Measurements from ENCODE around the gene BTN1A1. TPM values are rescaled to one million over a fixed set of nuclear protein-coding genes. Genes with fewer than 3 reads are reported as not detected.

Gene BTN1A1
- total and polyA plus RNA-seq, 9 of the 15 experiments (the other 6 are each of a cell fraction or from before 2014, with no cell fraction given) = 0.01 to 0.15 (median 0.06) TPM; not detected in 4

GRCh38 chr6:26550250-26550993 lies 50.3 kb downstream of the BTN1A1 start (continued):
- 0 out of 2 replicates have a peak, but pooled peaks have one; percentile 14 for TF ChIP-seq ZHX1 (conservative IDR thresholded peaks at IDR 0.05; ENCODE audit: low read length)
- TF ChIP-seq HDAC8 (tag; IDR thresholded peaks at IDR 0.05) = peak; percentile 94
- TF ChIP-seq, protein P1, sequence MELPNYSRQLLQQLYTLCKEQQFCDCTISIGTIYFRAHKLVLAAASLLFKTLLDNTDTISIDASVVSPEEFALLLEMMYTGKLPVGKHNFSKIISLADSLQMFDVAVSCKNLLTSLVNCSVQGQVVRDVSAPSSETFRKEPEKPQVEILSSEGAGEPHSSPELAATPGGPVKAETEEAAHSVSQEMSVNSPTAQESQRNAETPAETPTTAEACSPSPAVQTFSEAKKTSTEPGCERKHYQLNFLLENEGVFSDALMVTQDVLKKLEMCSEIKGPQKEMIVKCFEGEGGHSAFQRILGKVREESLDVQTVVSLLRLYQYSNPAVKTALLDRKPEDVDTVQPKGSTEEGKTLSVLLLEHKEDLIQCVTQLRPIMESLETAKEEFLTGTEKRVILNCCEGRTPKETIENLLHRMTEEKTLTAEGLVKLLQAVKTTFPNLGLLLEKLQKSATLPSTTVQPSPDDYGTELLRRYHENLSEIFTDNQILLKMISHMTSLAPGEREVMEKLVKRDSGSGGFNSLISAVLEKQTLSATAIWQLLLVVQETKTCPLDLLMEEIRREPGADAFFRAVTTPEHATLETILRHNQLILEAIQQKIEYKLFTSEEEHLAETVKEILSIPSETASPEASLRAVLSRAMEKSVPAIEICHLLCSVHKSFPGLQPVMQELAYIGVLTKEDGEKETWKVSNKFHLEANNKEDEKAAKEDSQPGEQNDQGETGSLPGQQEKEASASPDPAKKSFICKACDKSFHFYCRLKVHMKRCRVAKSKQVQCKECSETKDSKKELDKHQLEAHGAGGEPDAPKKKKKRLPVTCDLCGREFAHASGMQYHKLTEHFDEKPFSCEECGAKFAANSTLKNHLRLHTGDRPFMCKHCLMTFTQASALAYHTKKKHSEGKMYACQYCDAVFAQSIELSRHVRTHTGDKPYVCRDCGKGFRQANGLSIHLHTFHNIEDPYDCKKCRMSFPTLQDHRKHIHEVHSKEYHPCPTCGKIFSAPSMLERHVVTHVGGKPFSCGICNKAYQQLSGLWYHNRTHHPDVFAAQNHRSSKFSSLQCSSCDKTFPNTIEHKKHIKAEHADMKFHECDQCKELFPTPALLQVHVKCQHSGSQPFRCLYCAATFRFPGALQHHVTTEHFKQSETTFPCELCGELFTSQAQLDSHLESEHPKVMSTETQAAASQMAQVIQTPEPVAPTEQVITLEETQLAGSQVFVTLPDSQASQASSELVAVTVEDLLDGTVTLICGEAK (IDR thresholded peaks at IDR 0.05) = peak; percentile 75
- TF ChIP-seq, protein P1 (CRISPR knock-in tag; IDR thresholded peaks at IDR 0.05) = no peak
- TF ChIP-seq NFIX (CRISPR knock-in tag; IDR thresholded peaks at IDR 0.05; ENCODE audit: low read depth) = no peak
- TF ChIP-seq, protein P2, sequence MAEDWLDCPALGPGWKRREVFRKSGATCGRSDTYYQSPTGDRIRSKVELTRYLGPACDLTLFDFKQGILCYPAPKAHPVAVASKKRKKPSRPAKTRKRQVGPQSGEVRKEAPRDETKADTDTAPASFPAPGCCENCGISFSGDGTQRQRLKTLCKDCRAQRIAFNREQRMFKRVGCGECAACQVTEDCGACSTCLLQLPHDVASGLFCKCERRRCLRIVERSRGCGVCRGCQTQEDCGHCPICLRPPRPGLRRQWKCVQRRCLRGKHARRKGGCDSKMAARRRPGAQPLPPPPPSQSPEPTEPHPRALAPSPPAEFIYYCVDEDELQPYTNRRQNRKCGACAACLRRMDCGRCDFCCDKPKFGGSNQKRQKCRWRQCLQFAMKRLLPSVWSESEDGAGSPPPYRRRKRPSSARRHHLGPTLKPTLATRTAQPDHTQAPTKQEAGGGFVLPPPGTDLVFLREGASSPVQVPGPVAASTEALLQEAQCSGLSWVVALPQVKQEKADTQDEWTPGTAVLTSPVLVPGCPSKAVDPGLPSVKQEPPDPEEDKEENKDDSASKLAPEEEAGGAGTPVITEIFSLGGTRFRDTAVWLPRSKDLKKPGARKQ (CRISPR knock-in tag; IDR thresholded peaks at IDR 0.05) = 0 out of 2 replicates have a peak, but pooled peaks have one; percentile 63
- TF ChIP-seq, protein P3, sequence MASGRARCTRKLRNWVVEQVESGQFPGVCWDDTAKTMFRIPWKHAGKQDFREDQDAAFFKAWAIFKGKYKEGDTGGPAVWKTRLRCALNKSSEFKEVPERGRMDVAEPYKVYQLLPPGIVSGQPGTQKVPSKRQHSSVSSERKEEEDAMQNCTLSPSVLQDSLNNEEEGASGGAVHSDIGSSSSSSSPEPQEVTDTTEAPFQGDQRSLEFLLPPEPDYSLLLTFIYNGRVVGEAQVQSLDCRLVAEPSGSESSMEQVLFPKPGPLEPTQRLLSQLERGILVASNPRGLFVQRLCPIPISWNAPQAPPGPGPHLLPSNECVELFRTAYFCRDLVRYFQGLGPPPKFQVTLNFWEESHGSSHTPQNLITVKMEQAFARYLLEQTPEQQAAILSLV (tag; IDR thresholded peaks at IDR 0.05) = peak; percentile 81
- peak; percentile 81; the same call in 1 of the 2 replicates for TF ChIP-seq PYGO2 (tag; IDR thresholded peaks at IDR 0.05)
- peak; percentile 70 for TF ChIP-seq ZNF398 (CRISPR knock-in tag; IDR thresholded peaks at IDR 0.05)
